GM18507 (cell line): ENCODE results near the gene RGS7.
"Not testable (repeated sequence)": the region's sequence is repeated elsewhere in the genome, so short reads cannot be mapped to it uniquely, and the experiment has no call there.

Source experiments
- DNase-seq: peaks from one replicate; pipeline ENCODE4 v3.0.0; 2011; ENCODE audit warnings: low read depth; ENCODE audit not compliant: insufficient read length; ENCODE audit errors: extremely low spot score
- FAIRE-seq: peaks from 2 replicates; lab custom pipeline; 2011; peaks lifted over from hg19 to GRCh38; lab: Jason Lieb, UNC

RGS7 gene

DNA sequence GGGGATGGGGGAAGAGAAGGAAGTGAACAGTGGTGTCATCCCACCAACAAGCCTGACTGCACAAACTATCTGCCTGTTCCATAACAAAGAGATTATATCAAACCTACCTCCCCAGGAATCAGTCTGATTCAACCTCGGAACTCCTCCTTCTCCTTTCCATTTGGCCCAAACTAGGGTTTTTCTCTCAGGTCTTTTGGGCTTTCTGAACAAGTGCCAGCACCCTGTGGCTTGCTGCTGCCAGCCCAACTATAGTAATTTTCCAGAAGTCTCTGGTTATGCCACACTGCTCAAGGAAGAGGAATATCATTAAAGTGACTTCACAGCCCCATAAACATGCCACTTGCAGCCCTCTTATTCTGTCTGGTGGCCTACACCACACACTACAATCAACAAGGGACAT lies 70.5 kb downstream of the RGS7 start:
- FAIRE-seq = no peak
- no peak for DNase-seq

GRCh38 chr1:241276391-241276790 lies 80.6 kb downstream of the RGS7 start:
- no peak for FAIRE-seq
- DNase-seq = no peak

DNA sequence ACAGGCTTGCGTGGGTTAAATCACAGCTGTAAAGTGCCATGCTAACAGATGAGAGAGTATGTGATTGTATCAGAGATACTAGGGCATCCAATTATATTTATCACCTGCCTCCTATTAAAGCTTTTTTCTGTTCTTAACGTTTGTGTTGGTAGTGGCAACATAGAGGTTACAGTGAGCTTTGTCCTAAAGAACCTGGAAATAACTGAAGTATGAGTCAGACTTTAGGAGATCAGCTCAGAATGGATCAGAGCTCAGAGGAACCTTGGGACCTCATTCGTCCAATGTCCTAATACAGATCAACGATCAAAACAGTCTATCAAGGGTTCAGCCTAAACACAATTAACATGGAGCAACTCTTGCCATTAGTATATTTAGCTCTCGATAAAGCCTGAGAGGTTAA lies 81.0 kb downstream of the RGS7 start:
- DNase-seq (no peak), FAIRE-seq (no peak)

GRCh38 chr1:241275226-241275625 lies 81.8 kb downstream of the RGS7 start:
- FAIRE-seq (no peak), DNase-seq (no peak)

DNA sequence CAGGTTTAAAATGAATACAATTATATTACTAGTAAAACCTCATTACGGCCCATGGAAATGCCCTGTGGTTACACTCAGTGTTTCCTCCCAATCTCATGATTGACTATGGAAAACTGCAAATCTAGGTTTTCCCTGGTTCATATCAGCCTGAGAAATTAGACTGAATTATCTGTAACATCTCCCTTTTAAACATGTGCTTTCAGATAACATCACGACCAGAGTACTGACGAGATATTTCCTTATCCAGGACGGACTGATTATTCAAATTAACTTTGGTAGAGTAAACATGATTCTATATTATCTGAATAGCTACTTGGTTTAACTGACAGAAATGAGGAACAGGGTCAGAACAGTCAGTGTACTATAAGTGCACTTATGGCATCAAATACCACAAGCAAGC lies 82.3 kb downstream of the RGS7 start:
- DNase-seq = no peak
- no peak for FAIRE-seq

- no peak for FAIRE-seq
- no peak for DNase-seq
Measured at GRCh38 chr1:241272828-241273227, 84.2 kb downstream of the RGS7 start.

DNA sequence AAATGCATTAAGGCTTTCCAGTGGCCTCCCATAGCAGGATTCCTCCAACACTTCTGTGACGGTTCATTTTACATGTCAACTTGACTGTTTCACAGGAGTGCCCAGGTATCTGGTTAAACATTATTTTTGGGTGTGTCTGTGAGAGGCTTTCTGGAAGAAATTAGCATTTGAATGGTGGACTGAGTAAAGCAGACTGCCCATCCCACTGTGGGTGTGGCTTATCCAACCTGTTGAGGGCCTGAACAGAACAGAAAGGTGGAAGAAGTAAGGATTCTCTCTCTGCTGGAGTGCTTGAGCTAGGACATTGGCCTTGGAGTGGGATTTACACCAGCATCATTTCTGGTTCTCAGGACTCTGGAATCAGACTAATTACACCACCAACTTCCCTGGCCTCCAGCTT lies 85.6 kb downstream of the RGS7 start:
- no peak for FAIRE-seq
- no peak for DNase-seq

DNA sequence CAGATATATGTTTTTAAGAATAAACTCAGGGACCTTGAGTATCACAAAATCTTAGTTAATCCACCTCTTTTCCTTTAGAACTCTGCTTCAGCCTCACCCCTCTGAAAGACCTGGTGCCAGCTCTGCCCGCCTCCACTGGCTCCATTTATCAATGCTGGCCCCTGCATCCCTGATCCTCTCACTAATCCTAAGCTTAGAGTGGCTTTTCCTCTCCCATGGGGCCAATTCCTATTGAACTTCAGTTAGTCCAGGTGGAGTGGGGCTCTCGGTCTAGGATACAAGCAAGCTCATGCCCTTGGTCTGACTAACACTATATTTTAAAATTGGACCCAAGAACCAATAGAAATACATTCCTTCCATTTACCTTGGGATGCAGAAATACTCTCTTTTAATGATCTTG lies 87.0 kb downstream of the RGS7 start:
- DNase-seq (no peak), FAIRE-seq (no peak)

DNA sequence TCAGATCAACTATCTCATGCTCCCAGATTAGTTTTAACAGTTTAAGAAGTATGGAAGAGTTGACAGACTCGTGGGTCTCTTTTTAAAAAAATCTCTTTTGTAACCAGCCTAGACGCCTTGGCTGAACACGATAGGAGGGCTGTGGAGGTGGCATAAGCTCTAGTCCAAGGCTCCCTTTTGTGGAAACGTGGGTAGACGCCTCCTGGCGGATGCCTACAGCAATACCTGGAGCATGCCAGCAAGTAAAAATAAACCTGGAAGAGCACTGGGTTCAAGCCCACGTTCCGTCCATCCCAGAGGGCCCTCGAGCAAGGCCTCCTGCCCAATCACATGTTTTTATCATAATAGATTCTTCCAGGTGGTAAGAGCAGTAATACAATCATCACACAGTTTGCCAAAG lies 87.9 kb downstream of the RGS7 start:
- DNase-seq (no peak), FAIRE-seq (no peak)

GRCh38 chr1:241266121-241266520 lies 90.9 kb downstream of the RGS7 start:
- FAIRE-seq (no peak), DNase-seq (no peak)

- no peak for DNase-seq
- no peak for FAIRE-seq
Measured at GRCh38 chr1:241265428-241265827, 91.6 kb downstream of the RGS7 start.

GRCh38 chr1:241263346-241263745 lies 93.7 kb downstream of the RGS7 start:
- DNase-seq (no peak), FAIRE-seq (no peak)

DNA sequence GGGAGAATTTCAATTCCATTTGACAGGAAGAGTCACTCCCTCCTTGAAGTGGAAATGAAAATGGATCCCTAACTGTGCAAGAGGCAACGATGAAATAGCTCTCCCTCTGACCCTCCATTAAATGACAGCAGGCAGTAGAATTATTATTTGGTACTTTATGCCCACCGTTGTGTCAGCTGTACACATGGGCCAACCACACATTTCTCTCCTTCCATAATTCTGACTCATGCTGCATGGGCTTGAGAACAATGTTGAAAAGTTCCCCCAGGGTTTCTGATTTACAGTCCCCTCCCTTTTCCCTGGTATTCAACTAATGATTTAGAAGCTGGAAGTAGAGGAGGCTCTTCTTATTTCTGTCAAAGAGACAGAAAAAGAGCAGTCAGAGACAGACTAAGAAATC lies 103.5 kb downstream of the RGS7 start:
- FAIRE-seq = no peak
- no peak for DNase-seq

GRCh38 chr1:241250465-241250864 lies 106.5 kb downstream of the RGS7 start:
- DNase-seq = no peak
- no peak for FAIRE-seq

DNA sequence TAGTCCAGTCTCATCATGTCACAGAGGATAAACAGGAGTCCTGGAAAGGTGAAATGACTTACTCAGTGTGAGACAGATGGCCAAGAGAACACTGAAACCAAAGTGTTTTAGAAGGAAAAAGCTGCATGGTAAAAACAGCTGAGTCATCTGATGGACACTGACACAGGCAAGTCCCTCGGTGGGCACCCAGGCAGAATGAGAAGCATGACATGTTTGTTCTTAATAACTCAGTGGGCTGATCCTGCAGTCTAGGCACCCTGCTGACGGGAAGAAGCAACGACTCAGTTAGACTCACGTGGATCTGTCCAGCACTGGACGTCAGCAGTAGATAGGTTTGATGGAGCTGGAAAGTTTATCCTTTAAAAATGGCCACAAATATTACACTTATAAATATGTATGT lies 116.9 kb downstream of the RGS7 start:
- DNase-seq = no peak
- no peak for FAIRE-seq

- FAIRE-seq (no peak), DNase-seq (no peak)
Measured at GRCh38 chr1:241237873-241238272, 119.1 kb downstream of the RGS7 start.

DNA sequence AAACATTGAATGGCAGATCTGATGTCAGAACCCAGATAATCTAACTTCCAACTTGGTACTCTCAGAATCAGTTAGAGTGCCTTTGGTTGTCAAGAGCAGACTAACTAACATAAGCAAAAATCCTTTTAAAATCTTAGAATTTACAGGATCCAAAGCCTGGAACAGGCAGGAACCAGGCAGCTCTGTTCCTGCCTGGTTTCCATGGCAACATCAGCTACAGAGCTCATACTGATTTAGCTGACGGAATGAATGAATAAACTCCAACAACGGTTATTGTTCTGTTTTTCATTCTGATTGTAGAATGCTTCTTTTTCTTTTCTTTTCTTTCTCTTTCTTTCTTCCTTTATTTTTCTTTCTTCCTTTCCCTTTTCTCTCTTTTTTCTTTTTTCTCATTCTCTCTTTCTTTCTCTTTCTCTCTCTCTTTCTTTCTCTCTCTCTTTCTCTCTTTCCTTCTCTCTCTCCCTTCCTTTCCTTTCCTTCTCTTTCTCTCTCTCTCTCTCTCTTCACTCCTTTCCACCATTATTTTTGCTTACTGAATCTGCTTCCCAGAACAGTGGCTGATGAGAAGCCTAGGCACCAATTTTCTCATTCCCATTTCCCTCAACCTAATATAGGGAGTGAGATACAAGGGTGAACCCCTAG lies 121.6 kb downstream of the RGS7 start:
- FAIRE-seq (no peak), DNase-seq (no peak)

- no peak for FAIRE-seq
- DNase-seq = no peak
Measured at GRCh38 chr1:241229711-241230110, 127.3 kb downstream of the RGS7 start.

DNA sequence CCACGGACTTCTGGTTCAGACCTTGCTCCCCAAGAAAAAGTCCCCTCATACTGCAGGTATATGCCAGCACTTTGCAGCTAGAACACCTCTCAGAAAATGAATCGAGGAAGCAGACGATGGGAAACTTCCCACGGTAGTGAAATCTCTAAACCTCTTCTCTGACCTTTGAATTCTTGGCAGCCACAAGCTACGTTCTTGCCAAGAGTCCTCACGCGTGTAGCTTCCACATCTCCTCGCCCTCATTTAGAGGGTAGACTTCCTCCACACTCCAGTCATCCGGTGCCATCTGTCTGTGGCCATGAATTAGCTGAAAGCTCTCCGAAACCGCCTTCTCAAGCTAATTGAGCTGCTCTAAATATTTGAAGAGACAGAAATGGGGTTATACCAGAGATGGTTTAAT lies 127.8 kb downstream of the RGS7 start:
- FAIRE-seq (no peak), DNase-seq (no peak)

- no peak for DNase-seq
- FAIRE-seq = no peak
Measured at GRCh38 chr1:241228339-241228738, 128.7 kb downstream of the RGS7 start.

GRCh38 chr1:241225741-241226140 lies 131.3 kb downstream of the RGS7 start:
- FAIRE-seq (no peak), DNase-seq (no peak)

DNA sequence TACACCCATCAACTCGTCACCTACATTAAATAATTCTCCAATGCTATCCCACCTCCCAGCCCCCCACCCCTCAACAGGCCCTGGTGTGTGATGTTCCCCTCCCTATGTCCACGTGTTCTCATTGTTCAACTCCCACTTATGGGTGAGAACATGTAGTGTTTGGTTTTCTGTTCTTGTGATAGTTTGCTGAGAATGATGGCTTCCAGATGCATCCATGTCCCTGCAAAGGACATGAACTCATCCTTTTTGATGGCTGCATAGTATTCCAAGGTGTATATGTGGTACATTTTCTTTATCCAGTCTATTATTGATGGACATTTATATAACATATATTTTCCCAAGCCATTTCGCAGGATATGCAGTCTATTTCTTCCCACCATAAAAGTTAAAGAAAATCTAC lies 132.8 kb downstream of the RGS7 start:
- DNase-seq, FAIRE-seq: not testable (repeated sequence)
